Colonic mucosa (tissue), 4 donors: ENCODE data around the gene FBXL20. TPM values are rescaled to one million over a fixed set of nuclear protein-coding genes. Genes with fewer than 3 reads are reported as not detected.
"Not testable (repeated sequence)": the region's sequence is repeated elsewhere in the genome, so short reads cannot be mapped to it uniquely, and the experiment has no call there.

Experiments
- DNase-seq: peaks from one replicate; pipeline ENCODE4 v3.0.0-alpha.2; 2020
- H3K27ac ChIP-seq: fragments of 200-600 bp; one replicate; pipeline ENCODE4 v1.8.0; 2021
- H3K27me3 ChIP-seq: fragments of 200-600 bp; one replicate; pipeline ENCODE4 v1.8.0; 2021
- H3K36me3 ChIP-seq: fragments of 200-600 bp; one replicate; pipeline ENCODE4 v1.8.0; 2021
- H3K4me1 ChIP-seq: fragments of 200-600 bp; one replicate; pipeline ENCODE4 v1.8.0; 2021; ENCODE audit warnings: mild to moderate bottlenecking
- H3K4me3 ChIP-seq: fragments of 200-600 bp; one replicate; pipeline ENCODE4 v1.8.0; 2021
- H3K9ac ChIP-seq, 2 donors: one replicate each; pipeline ENCODE4 v1.7.0; 2013; ENCODE audit warnings: control low read depth in 2 of 2, low read depth in 2 of 2, low read length in 2 of 2
- H3K9me3 ChIP-seq: fragments of 200-600 bp; one replicate; pipeline ENCODE4 v1.8.0; 2021
- intact Hi-C: fragments of 100-400 bp; cut with DNase I; formaldehyde crosslinking; loops from one replicate; pipeline ENCODE4 v1.14.1; 2022
- total RNA-seq, 2 donors: library from RNA; stranded (reverse); fragmentation: NEBNext Ultra II Directional in 1 of 2; extraction: Animal tissue kit (Norgen Biotek cat#: 25700) in 1 of 2; gene quantifications; one replicate each; pipeline ENCODE4 v1.2.1, GENCODE V29; 2021
- TF ChIP-seq, protein P1 (sequence below): fragments of 200-600 bp; IDR thresholded peaks from one replicate; pipeline ENCODE4 v1.8.0; 2022; ENCODE audit warnings: antibody characterized with exemption, mild to moderate bottlenecking
- donor health status: healthy.
- donor health status: DM: no; HTN: no; CAD: no.
- donor health status: DM: no; HTN: no; CAD: no.

Gene FBXL20, protein sequence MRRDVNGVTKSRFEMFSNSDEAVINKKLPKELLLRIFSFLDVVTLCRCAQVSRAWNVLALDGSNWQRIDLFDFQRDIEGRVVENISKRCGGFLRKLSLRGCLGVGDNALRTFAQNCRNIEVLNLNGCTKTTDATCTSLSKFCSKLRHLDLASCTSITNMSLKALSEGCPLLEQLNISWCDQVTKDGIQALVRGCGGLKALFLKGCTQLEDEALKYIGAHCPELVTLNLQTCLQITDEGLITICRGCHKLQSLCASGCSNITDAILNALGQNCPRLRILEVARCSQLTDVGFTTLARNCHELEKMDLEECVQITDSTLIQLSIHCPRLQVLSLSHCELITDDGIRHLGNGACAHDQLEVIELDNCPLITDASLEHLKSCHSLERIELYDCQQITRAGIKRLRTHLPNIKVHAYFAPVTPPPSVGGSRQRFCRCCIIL
- 10 to 100 TPM; 12.5 to 22.2 TPM for total RNA-seq

DNA sequence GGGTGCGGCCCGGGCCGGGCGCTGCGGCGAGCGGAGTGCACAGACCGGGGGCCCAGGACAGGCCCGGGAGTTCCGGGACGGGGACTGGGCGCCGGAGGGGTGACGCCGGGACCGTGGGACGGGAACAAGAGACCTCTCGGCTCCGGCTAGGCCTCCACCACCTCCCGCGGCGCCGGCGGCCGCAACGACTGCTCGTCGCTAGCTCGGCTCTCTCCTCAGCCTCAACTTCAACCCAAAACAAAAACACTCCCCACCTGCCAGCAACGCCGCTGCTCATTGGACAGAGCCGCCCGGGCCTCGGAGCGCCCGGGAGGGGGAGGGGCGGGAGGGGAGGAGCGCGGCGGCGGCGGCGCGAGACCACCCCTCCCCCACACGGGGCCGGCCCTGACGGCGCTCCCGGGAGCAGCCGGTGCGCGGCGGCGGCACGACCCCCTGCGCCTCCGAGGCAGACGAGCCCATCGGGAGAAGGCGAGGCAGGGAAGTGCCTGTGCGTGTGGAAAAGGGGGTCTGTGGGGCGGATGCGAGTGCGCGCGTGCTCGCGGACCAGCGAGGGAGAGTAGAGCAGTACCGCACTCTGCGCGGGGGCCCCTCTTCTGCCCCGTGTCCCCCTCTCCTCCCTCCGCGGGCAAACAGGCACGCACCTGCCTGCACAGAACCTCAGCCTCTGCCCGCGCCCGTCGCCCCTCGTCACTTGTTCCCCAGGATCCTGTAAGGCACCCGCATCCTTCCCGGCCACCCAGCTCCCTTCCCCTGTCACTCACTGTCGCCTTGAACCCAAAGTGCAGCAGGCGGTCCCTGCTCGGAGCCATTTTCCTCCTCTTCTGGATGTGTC is at the start of gene FBXL20:
FBXL20 (minus strand) TSS at position 215 of the 832 bp plus-strand sequence. CDS start 224 bp downstream, outside the sequence.
- TF ChIP-seq, protein P1, sequence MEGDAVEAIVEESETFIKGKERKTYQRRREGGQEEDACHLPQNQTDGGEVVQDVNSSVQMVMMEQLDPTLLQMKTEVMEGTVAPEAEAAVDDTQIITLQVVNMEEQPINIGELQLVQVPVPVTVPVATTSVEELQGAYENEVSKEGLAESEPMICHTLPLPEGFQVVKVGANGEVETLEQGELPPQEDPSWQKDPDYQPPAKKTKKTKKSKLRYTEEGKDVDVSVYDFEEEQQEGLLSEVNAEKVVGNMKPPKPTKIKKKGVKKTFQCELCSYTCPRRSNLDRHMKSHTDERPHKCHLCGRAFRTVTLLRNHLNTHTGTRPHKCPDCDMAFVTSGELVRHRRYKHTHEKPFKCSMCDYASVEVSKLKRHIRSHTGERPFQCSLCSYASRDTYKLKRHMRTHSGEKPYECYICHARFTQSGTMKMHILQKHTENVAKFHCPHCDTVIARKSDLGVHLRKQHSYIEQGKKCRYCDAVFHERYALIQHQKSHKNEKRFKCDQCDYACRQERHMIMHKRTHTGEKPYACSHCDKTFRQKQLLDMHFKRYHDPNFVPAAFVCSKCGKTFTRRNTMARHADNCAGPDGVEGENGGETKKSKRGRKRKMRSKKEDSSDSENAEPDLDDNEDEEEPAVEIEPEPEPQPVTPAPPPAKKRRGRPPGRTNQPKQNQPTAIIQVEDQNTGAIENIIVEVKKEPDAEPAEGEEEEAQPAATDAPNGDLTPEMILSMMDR = no peak
- Histone ChIP-seq H3K9me3 (no peaks in the 10 kb centered on the region), H3K36me3 (no peaks in the 10 kb centered on the region), H3K4me3 (peak within 1 kb of the TSS; percentile 99), H3K4me1 (peaks cover 5% of the 10 kb centered on the region), H3K27me3 (no peaks in the 10 kb centered on the region), H3K27ac (peak within 1 kb of the TSS; percentile 92), H3K9ac (peak within 1 kb of the TSS; percentile 89 to 92)
- DNase-seq = peak; percentile 97
- intact Hi-C loops = no loop called here

DNA sequence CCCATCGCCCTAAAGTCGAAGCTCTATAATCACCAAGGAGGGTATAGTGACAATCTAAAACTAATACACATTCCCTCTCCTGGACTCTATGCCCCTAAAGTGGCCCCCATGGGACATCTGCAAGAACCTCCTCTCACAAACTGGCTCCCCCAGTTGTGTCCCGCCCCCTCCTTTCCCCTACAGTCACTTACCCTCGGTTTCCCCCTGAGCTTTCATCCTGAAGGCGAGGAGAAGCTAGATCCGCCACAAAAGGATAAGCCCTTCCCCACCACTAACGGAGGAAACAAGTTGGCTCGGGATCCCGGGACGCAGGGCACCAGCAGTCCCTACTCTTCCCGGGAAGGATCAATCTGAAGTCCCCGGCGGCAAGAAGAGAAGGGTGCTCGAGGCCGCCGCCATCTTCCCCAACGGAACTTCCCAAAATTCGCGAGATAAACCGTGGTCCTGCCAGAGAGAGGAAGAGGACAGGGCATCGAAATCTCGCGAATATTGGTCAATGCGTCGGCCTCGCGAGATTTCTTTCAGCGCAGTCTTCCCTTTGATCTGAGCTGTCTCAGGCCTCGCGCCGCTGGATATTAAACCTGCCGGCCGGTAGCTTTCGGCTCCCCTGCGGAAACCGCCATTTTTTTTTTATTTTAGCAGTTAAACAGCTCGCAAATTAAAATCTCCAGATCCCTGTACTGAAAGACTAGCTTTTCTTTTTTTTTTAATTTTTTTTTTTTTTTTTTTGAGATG is 49.6 kb upstream of the FBXL20 start, which contains the start of gene MED1:
MED1 (minus strand) TSS at position 417 of the 735 bp plus-strand sequence; CDS start at position 216, 201 bp downstream.
- Histone ChIP-seq H3K27ac (peak within 1 kb of the TSS; percentile 68), H3K9ac (peak within 1 kb of the TSS; percentile 79 to 91), H3K36me3 (no peaks in the 10 kb centered on the region), H3K27me3 (no peaks in the 10 kb centered on the region), H3K4me3 (peak within 1 kb of the TSS; percentile 92), H3K9me3 (no peaks in the 10 kb centered on the region), H3K4me1 (no peaks in the 10 kb centered on the region)
- peak; percentile 95 for DNase-seq
- TF ChIP-seq, protein P1 = no peak
- intact Hi-C loops = no loop called here

DNA sequence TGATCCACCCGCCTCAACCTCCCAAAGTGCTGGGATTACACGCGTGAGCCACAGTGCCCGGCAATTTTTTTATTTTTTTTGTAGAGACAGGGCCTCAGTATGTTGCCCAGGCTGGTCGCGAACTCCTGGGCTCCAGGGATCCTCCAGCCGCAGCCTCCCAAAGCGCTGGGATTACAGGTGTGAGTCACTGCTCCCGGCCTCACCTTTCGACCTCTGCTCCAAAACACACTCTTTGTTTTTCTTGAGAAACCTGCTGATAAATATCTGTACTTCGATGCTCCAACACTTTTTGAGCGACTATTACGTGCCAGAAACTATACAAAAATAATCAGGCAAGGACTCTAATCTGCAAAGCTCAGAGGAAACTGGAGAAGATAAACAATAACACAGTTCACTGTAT is 48.6 kb upstream of the FBXL20 start:
- intact Hi-C loops = no loop called here
- TF ChIP-seq, protein P1 = no peak
- no peak for DNase-seq
- H3K9ac ChIP-seq = peak overlapping the region in 1 of 2 donors; percentile 91
- no peaks in the 10 kb centered on the region for H3K27me3 ChIP-seq
- peak overlapping the region; percentile 92 for H3K4me3 ChIP-seq
- no peaks in the 10 kb centered on the region for H3K4me1 ChIP-seq
- no peaks in the 10 kb centered on the region for H3K9me3 ChIP-seq
- H3K36me3 ChIP-seq = no peaks in the 10 kb centered on the region
- no peak overlapping the region for H3K27ac ChIP-seq

DNA sequence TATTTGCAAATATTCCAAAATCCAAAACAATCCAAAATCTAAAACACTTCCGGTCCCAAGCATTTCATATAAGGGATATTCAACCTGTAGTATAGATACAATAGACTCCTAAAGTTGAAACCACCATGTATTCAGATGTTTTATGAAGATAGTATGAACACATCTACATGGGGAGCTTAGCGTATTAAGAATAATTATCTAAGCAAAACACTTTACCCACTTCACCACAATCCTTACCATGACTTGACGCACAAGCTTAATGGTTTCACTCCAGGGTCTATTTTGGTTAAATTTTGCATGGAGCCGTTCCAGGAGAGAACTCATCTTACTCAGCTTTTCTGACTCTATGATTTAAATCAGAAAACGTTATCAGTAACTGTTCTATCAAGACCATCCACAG is 46.1 kb upstream of the FBXL20 start:
- no peaks in the 10 kb centered on the region for H3K9me3 ChIP-seq
- TF ChIP-seq, protein P1 = no peak
- no peaks in the 10 kb centered on the region for H3K4me1 ChIP-seq
- H3K36me3 ChIP-seq = no peaks in the 10 kb centered on the region
- DNase-seq = no peak
- no peaks in the 10 kb centered on the region for H3K27me3 ChIP-seq
- no peak overlapping the region for H3K27ac ChIP-seq
- H3K9ac ChIP-seq = no peak overlapping the region
- H3K4me3 ChIP-seq = no peak overlapping the region
- intact Hi-C loops = no loop called here

DNA sequence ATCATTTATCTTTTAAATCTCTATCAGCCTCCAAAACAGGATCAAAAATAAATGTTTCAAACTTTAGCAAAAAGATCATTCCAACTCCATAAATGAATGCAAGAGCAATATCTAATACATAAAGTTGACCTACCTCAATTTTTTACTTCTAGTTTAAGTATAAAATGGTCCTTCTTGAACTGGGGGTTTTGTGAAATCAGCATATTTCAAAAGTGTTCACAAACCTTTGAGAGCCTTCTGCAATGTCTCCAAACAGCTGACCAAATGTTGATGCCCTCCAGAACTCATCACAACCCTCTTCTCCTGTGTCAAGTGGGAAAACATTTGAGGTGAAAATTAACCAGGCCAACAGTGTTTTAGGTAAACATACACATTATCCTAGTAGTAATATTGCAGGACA is 41.9 kb upstream of the FBXL20 start:
- TF ChIP-seq, protein P1 = no peak
- H3K27ac ChIP-seq = no peak overlapping the region
- H3K27me3 ChIP-seq = no peaks in the 10 kb centered on the region
- H3K9ac ChIP-seq = no peak overlapping the region
- DNase-seq = no peak
- peaks cover 6% of the 10 kb centered on the region for H3K36me3 ChIP-seq
- no peaks in the 10 kb centered on the region for H3K9me3 ChIP-seq
- no peaks in the 10 kb centered on the region for H3K4me1 ChIP-seq
- no peak overlapping the region for H3K4me3 ChIP-seq
- intact Hi-C loops = no loop called here

DNA sequence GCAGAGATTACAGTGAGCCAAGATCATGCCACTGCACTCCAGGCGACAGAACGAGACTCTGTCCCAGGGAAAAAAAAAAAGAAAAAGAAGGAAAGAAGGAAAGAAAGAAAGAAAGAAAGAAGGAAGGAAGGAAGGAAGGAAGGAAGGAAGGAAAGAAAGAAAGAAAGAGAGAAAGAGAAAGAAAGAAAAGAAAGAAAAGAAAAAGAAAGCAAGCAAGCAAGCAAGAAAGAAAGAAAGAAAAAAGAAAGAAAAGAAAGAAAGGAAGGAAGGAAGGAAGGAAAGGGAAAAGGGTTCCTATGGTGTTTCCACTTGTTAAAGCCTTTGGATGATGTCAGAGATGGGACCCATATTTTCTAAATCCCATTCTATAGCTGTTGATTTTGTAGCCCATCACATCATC is 38.4 kb upstream of the FBXL20 start:
- intact Hi-C loops = loop anchor here (10.0 kb wide), 1 partner anchor 45 kb away; no protein-coding TSS in a partner anchor
- H3K4me1 ChIP-seq, DNase-seq, H3K36me3 ChIP-seq, H3K27ac ChIP-seq, H3K4me3 ChIP-seq, H3K27me3 ChIP-seq, H3K9me3 ChIP-seq, H3K9ac ChIP-seq: not testable (repeated sequence)
